Lower lobe of right lung (tissue), 2 donors: ENCODE data around the gene MICALL2. TPM values are rescaled to one million over a fixed set of nuclear protein-coding genes. Genes with fewer than 3 reads are reported as not detected.

ENCODE experiments used
- ATAC-seq, 2 donors: fragments of 200-7000 bp; cut with Tn5 transposase; one replicate each; pipeline ENCODE4 v1.9.1; 2020 to 2022; ENCODE audit warnings: mild to moderate bottlenecking in 2 of 2, moderate library complexity in 2 of 2
- DNase-seq: peaks from one replicate; pipeline ENCODE4 v3.0.0-alpha.2; 2020
- H3K27ac ChIP-seq: fragments of 200-600 bp; one replicate; pipeline ENCODE4 v1.8.0; 2022
- H3K27me3 ChIP-seq: fragments of 200-600 bp; one replicate; pipeline ENCODE4 v1.8.0; 2022; ENCODE audit warnings: low read depth
- H3K36me3 ChIP-seq: fragments of 200-600 bp; one replicate; pipeline ENCODE4 v1.8.0; 2022; ENCODE audit warnings: mild to moderate bottlenecking
- H3K4me1 ChIP-seq: fragments of 200-600 bp; one replicate; pipeline ENCODE4 v1.8.0; 2022
- H3K4me3 ChIP-seq: fragments of 200-600 bp; one replicate; pipeline ENCODE4 v1.8.0; 2022; ENCODE audit warnings: mild to moderate bottlenecking
- H3K9me3 ChIP-seq: fragments of 200-600 bp; one replicate; pipeline ENCODE4 v1.8.0; 2022
- CTCF ChIP-seq: fragments of 200-600 bp; IDR thresholded peaks from one replicate; pipeline ENCODE4 v1.8.0; 2022; ENCODE audit warnings: antibody characterized with exemption, mild to moderate bottlenecking
- intact Hi-C: fragments of 100-400 bp; cut with DNase I; formaldehyde crosslinking; loops from one replicate; pipeline ENCODE4 v1.11.0; 2022
- total RNA-seq: library from RNA; stranded (reverse); fragmentation: NEBNext Ultra II Directional; extraction: Animal tissue kit (Norgen Biotek cat#: 25700); gene quantifications from one replicate; pipeline ENCODE4 v1.2.1, GENCODE V29; 2021
- donor health status: DM: no; HTN: yes; CAD: no; lungs with severe emphysema.

The MICALL2 gene
- total RNA-seq, 1 donor from 2014 or later = 28.9 TPM

- Histone ChIP-seq H3K27ac (no peak overlapping the region), H3K27me3 (peaks cover 19% of the 10 kb centered on the region), H3K4me1 (peaks cover 7% of the 10 kb centered on the region), H3K4me3 (no peak overlapping the region), H3K36me3 (peaks cover 39% of the 10 kb centered on the region), H3K9me3 (no peaks in the 10 kb centered on the region)
- no peak for DNase-seq
- no peak for ATAC-seq
- no peak for TF ChIP-seq CTCF
- intact Hi-C loops = no loop called here
Observed at GRCh38 chr7:1434891-1435670, 24.2 kb downstream of the MICALL2 start.

- Histone ChIP-seq H3K9me3 (no peaks in the 10 kb centered on the region), H3K4me3 (no peak overlapping the region), H3K27ac (no peak overlapping the region), H3K27me3 (peaks cover 27% of the 10 kb centered on the region), H3K4me1 (peaks cover 7% of the 10 kb centered on the region), H3K36me3 (peaks cover 34% of the 10 kb centered on the region)
- TF ChIP-seq CTCF = no peak
- DNase-seq = no peak
- no peak for ATAC-seq
- intact Hi-C loops = no loop called here
Observed at GRCh38 chr7:1434165-1434718, 25.0 kb downstream of the MICALL2 start.

- peaks cover 35% of the 10 kb centered on the region for H3K27me3 ChIP-seq
- H3K27ac ChIP-seq = no peak overlapping the region
- no peak for TF ChIP-seq CTCF
- H3K9me3 ChIP-seq = no peaks in the 10 kb centered on the region
- no peak overlapping the region for H3K4me3 ChIP-seq
- peaks cover 7% of the 10 kb centered on the region for H3K4me1 ChIP-seq
- intact Hi-C loops = no loop called here
- DNase-seq = no peak
- no peak for ATAC-seq
- peaks cover 26% of the 10 kb centered on the region for H3K36me3 ChIP-seq
Observed at GRCh38 chr7:1433128-1433920, 25.9 kb downstream of the MICALL2 start.

- H3K27me3 ChIP-seq = peaks cover 35% of the 10 kb centered on the region
- intact Hi-C loops = no loop called here
- TF ChIP-seq CTCF = peak; percentile 100
- peaks cover 19% of the 10 kb centered on the region for H3K36me3 ChIP-seq
- ATAC-seq (peak; percentile 77 to 79), DNase-seq (peak; percentile 81)
- H3K4me1 ChIP-seq = peaks cover 7% of the 10 kb centered on the region
- no peak overlapping the region for H3K27ac ChIP-seq
- H3K9me3 ChIP-seq = no peaks in the 10 kb centered on the region
- no peak overlapping the region for H3K4me3 ChIP-seq
Observed at GRCh38 chr7:1432411-1433082, 26.7 kb downstream of the MICALL2 start.

GRCh38 chr7:1431634-1432380, 27.5 kb downstream of the MICALL2 start:
- intact Hi-C loops = no loop called here
- H3K27me3 ChIP-seq = peaks cover 35% of the 10 kb centered on the region
- H3K27ac ChIP-seq = no peak overlapping the region
- no peak for DNase-seq
- no peak for TF ChIP-seq CTCF
- ATAC-seq = no peak
- H3K4me3 ChIP-seq = no peak overlapping the region
- H3K36me3 ChIP-seq = peaks cover 12% of the 10 kb centered on the region
- H3K4me1 ChIP-seq = peaks cover 7% of the 10 kb centered on the region
- no peaks in the 10 kb centered on the region for H3K9me3 ChIP-seq
